Neuronal stem cell (in vitro differentiated cells): Measurements from ENCODE around the gene IER5.

Source experiments
- DNase-seq: peaks from one replicate; pipeline ENCODE4 v3.0.0-alpha.2; 2013; ENCODE audit warnings: low spot score
- H2AFZ ChIP-seq: one replicate; pipeline ENCODE4 v1.6.1; 2013; ENCODE audit warnings: mild to moderate bottlenecking, low read length, inconsistent platforms
- H2AK5ac ChIP-seq: 2 replicates; pipeline ENCODE4 v1.6.1; 2013; ENCODE audit warnings: low read depth, mild to moderate bottlenecking, inconsistent platforms, low read length, moderate library complexity, mixed read lengths
- H2BK120ac ChIP-seq: 2 replicates; pipeline ENCODE4 v1.6.1; 2013; ENCODE audit warnings: low read depth, mild to moderate bottlenecking, inconsistent platforms, low read length, moderate library complexity, mixed read lengths
- H2BK12ac ChIP-seq: one replicate; pipeline ENCODE4 v1.6.1; 2013; ENCODE audit warnings: low read length, inconsistent platforms
- H2BK15ac ChIP-seq: 2 replicates; pipeline ENCODE4 v1.6.1; 2013; ENCODE audit warnings: mild to moderate bottlenecking, low read length, inconsistent platforms, mixed read lengths
- H2BK5ac ChIP-seq: one replicate; pipeline ENCODE4 v1.6.1; 2013; ENCODE audit warnings: inconsistent platforms, mild to moderate bottlenecking, low read length, moderate library complexity
- H3K14ac ChIP-seq: one replicate; pipeline ENCODE4 v1.6.1; 2013; ENCODE audit warnings: low read length, inconsistent platforms
- H3K18ac ChIP-seq: 2 replicates; pipeline ENCODE4 v1.6.1; 2013; ENCODE audit warnings: low read length, inconsistent platforms
- H3K23ac ChIP-seq: 2 replicates; pipeline ENCODE4 v1.6.1; 2013; ENCODE audit warnings: low read depth, mild to moderate bottlenecking, mixed read lengths, low read length, inconsistent platforms; ENCODE audit not compliant: poor library complexity
- H3K27ac ChIP-seq: replicated peaks from 3 replicates; pipeline ENCODE4 v1.5.1; 2013; ENCODE audit warnings: low read length, inconsistent platforms
- H3K27me3 ChIP-seq, 3 experiments: 2 replicates each; pipeline ENCODE4 v1.6.1; 2013; ENCODE audit warnings: low read length in 3 of 3, mild to moderate bottlenecking in 2 of 3, inconsistent platforms in 1 of 3, low read depth in 1 of 3, mixed read lengths in 1 of 3, moderate library complexity in 1 of 3; ENCODE audit not compliant: control insufficient read depth in 3 of 3, insufficient read depth in 3 of 3
- H3K36me3 ChIP-seq, 2 donors: replicated peaks in 1 of 2; 2 replicates each; pipeline ENCODE4 v1.6.1; 2013; ENCODE audit warnings: low read length in 2 of 2; ENCODE audit not compliant: control insufficient read depth in 2 of 2, insufficient read depth in 2 of 2
- H3K4ac ChIP-seq: 2 replicates; pipeline ENCODE4 v1.6.1; 2013; ENCODE audit warnings: inconsistent platforms, mild to moderate bottlenecking, low read length, moderate library complexity
- H3K4me1 ChIP-seq, 2 donors: 1 replicate in 1 of 2; 2 replicates in 1 of 2; pipeline ENCODE4 v1.6.1; 2013; ENCODE audit warnings: low read length in 2 of 2, low read depth in 1 of 2; ENCODE audit not compliant: control insufficient read depth in 2 of 2, insufficient read depth in 1 of 2
- H3K4me2 ChIP-seq: one replicate; pipeline ENCODE4 v1.6.1; 2013; ENCODE audit warnings: mild to moderate bottlenecking, low read length, inconsistent platforms; ENCODE audit not compliant: insufficient read depth, poor library complexity, severe bottlenecking
- H3K4me3 ChIP-seq, 2 donors: 2 replicates each; pipeline ENCODE4 v1.5.1; 2013; ENCODE audit warnings: low read length in 2 of 2, mild to moderate bottlenecking in 2 of 2, inconsistent platforms in 1 of 2, moderate library complexity in 1 of 2
- H3K79me1 ChIP-seq: one replicate; pipeline ENCODE4 v1.6.1; 2013; ENCODE audit warnings: low read depth, mild to moderate bottlenecking, inconsistent platforms, low read length, moderate library complexity
- H3K9ac ChIP-seq: one replicate; pipeline ENCODE4 v1.6.1; 2013; ENCODE audit warnings: mild to moderate bottlenecking, low read depth, low read length, inconsistent platforms; ENCODE audit not compliant: poor library complexity
- H3K9me3 ChIP-seq, 2 donors: replicated peaks in 1 of 2; 2 replicates each; pipeline versions ENCODE3 to v1.6.1; 2013; ENCODE audit warnings: low read length in 2 of 2, mild to moderate bottlenecking in 2 of 2, inconsistent platforms in 1 of 2, low read depth in 1 of 2, mixed read lengths in 1 of 2, moderate library complexity in 1 of 2; ENCODE audit not compliant: control insufficient read depth in 2 of 2, insufficient read depth in 1 of 2
- H4K8ac ChIP-seq: one replicate; pipeline ENCODE4 v1.6.1; 2013; ENCODE audit warnings: low read depth, mild to moderate bottlenecking, inconsistent platforms, low read length, moderate library complexity
- H4K91ac ChIP-seq: one replicate; pipeline ENCODE4 v1.6.1; 2013; ENCODE audit warnings: low read length, low read depth, mild to moderate bottlenecking, inconsistent platforms; ENCODE audit not compliant: poor library complexity
- WGBS, 2 donors: extraction: QIAGEN DNeasy Blood & Tissue Kit; methylation state at CpG; one replicate each; pipeline ENCODE4 v1.1.7; 2013; ENCODE audit warnings: missing lambda C conversion rate in 2 of 2, mixed read lengths in 1 of 2; ENCODE audit not compliant: insufficient read length in 2 of 2, insufficient replicate concordance in 1 of 2; ENCODE audit errors: extremely low coverage in 2 of 2; 5-methylcytosine and 5-hydroxymethylcytosine counted together

Gene IER5

DNA sequence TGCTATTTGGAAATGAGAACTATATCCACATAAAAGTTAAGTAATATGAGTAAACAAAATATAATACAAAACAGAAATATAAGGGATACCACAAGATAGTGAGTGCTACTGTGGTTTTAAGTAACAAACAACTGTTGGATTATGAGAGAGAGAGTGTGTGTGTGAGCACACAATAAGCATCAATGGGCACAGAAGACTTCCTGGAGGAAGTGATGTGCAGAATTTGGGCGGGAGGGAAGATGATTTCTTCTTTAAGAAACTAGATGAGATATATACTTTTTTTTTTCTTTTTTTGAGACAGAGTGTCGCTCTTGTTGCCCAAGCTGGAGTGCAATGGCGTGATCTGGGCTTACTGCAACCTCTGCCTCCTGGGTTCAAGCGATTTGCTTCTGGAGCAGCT, 7.9 kb upstream of the IER5 start:
- no peaks in the 10 kb centered on the region for H3K79me1 ChIP-seq
- H3K27ac ChIP-seq: no peak overlapping the region
- H3K23ac ChIP-seq: no peak overlapping the region
- H2BK15ac ChIP-seq: no peak overlapping the region
- H4K8ac ChIP-seq: no peak overlapping the region
- no CpG with 5 or more reads among the region's 4 CpGs for WGBS, 2 donors
- no peak for DNase-seq
- peaks cover 7 to 8% of the 10 kb centered on the region in 2 donors for H3K4me1 ChIP-seq
- no peak overlapping the region for H2AK5ac ChIP-seq
- H2BK5ac ChIP-seq: no peak overlapping the region
- H3K27me3 ChIP-seq: peaks cover 0 to 4% (median 0%) of the 10 kb centered on the region in 3 experiments
- no peaks in the 10 kb centered on the region for H3K9me3 ChIP-seq
- no peak overlapping the region for H2BK120ac ChIP-seq
- H3K4me3 ChIP-seq: no peak overlapping the region
- H2BK12ac ChIP-seq: no peak overlapping the region
- no peak overlapping the region for H3K9ac ChIP-seq
- no peak overlapping the region for H2AFZ ChIP-seq
- H3K14ac ChIP-seq: no peak overlapping the region
- H3K18ac ChIP-seq: no peak overlapping the region
- H3K36me3 ChIP-seq: no peaks in the 10 kb centered on the region
- H3K4me2 ChIP-seq: no peak overlapping the region
- H3K4ac ChIP-seq: no peak overlapping the region
- no peak overlapping the region for H4K91ac ChIP-seq

DNA sequence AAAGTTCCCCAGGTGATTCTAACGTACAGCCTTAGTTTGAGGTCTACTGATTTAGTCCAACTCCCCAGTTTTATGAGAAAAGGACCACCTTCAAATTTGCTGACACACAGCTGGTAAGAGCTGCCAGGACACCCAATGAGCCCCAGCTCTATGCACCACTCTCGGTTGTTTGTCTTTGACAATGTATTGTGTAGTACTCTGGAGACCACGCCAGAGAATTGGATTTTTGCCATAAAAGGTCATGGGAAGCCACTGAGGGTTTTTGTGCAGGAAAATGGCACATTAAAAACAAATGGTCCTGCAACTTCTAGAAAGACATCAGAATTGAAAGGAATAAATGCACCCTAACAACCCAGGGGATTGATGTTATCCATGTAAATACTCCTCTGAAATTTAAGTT, 7.1 kb upstream of the IER5 start:
- H3K4me2 ChIP-seq: no peak overlapping the region
- H2BK120ac ChIP-seq: no peak overlapping the region
- H3K4me3 ChIP-seq: no peak overlapping the region
- H3K4ac ChIP-seq: no peak overlapping the region
- no CpG with 5 or more reads among the region's 3 CpGs for WGBS, 2 donors
- no peak overlapping the region for H3K9ac ChIP-seq
- H2AK5ac ChIP-seq: no peak overlapping the region
- H2BK12ac ChIP-seq: no peak overlapping the region
- no peaks in the 10 kb centered on the region for H3K79me1 ChIP-seq
- H3K18ac ChIP-seq: no peak overlapping the region
- H3K27ac ChIP-seq: no peak overlapping the region
- H2BK5ac ChIP-seq: no peak overlapping the region
- H3K14ac ChIP-seq: no peak overlapping the region
- peak overlapping the region; percentile 6 for H2AFZ ChIP-seq
- no peaks in the 10 kb centered on the region for H3K9me3 ChIP-seq
- H3K36me3 ChIP-seq: no peaks in the 10 kb centered on the region
- H4K8ac ChIP-seq: no peak overlapping the region
- DNase-seq: no peak
- no peak overlapping the region for H2BK15ac ChIP-seq
- no peak overlapping the region for H3K23ac ChIP-seq
- peaks cover 0 to 9% (median 2%) of the 10 kb centered on the region in 3 experiments for H3K27me3 ChIP-seq
- H3K4me1 ChIP-seq: peaks cover 6 to 7% of the 10 kb centered on the region in 2 donors
- no peak overlapping the region for H4K91ac ChIP-seq

DNA sequence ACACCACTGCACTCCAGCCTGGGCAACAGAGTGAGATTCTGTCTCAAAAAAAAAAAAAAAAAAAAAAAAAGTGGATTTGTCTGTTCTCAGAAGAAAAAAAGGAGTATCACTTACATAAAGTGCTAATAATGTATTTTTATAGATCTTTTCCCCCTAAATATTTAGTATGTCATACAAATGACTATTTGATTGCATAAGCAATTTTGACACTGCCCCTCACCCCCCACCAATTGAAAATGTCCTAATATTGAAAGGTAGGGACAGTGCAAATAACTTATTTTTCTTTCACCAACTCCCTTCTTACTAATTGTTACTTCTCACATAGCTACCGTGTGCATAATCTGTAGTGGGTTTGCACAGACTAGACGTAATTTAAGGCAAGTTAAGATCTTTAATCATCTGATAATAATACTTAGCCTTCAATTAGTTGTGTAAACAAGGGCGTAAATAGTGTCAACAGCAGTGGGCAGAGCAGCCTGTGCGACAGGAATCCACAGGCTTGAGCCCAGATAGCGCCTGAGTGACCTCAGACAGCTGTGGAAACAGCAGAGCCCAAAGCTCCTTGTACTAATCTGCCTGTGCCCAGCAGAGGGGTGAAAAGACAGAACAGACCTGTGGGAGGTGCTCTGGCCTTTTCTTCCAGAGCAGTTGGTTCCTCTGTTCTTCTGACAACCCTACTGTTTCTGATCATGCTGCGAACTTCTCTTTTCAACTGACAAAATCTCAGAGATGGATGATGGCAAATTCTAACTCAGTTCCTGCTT, 4.5 kb upstream of the IER5 start:
- H3K27ac ChIP-seq: no peak overlapping the region
- H2BK15ac ChIP-seq: no peak overlapping the region
- no peak overlapping the region for H3K4me3 ChIP-seq
- no peak overlapping the region for H3K4me2 ChIP-seq
- H3K36me3 ChIP-seq: no peaks in the 10 kb centered on the region
- no CpG with 5 or more reads among the region's 6 CpGs for WGBS, 2 donors
- no peak overlapping the region for H2BK120ac ChIP-seq
- no peak overlapping the region for H3K9ac ChIP-seq
- H3K23ac ChIP-seq: no peak overlapping the region
- H2AK5ac ChIP-seq: no peak overlapping the region
- peaks cover 0 to 15% (median 2%) of the 10 kb centered on the region in 3 experiments for H3K27me3 ChIP-seq
- H2BK5ac ChIP-seq: no peak overlapping the region
- H3K4ac ChIP-seq: no peak overlapping the region
- no peak overlapping the region for H4K91ac ChIP-seq
- H3K18ac ChIP-seq: no peak overlapping the region
- no peak overlapping the region for H4K8ac ChIP-seq
- DNase-seq: no peak
- peaks cover 0 to 6% of the 10 kb centered on the region in 2 donors for H3K4me1 ChIP-seq
- H3K14ac ChIP-seq: no peak overlapping the region
- H3K9me3 ChIP-seq: no peaks in the 10 kb centered on the region
- no peak overlapping the region for H2AFZ ChIP-seq
- peaks cover 4% of the 10 kb centered on the region for H3K79me1 ChIP-seq
- no peak overlapping the region for H2BK12ac ChIP-seq

DNA sequence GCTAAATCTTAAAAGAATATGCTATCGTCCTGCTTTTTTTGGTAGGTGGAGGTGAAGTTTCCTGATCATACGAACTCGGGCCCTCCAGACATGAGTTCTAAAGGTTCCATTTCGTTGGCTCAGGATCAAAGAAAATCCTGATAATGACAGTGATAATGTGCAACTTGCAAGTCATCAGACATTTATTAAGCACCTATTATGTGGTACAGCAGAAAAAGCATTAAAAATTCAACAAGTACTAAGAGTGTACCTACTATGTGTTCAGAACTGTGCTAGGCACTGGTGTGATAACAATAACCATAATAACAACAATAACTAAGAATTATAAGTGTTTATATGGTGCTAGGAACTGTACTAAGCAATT, 3.9 kb upstream of the IER5 start:
- no peak for DNase-seq
- no peak overlapping the region for H4K8ac ChIP-seq
- H2BK120ac ChIP-seq: no peak overlapping the region
- H2AFZ ChIP-seq: no peak overlapping the region
- H3K27ac ChIP-seq: no peak overlapping the region
- WGBS, 2 donors: no CpG with 5 or more reads among the region's 4 CpGs
- peaks cover 0 to 6% of the 10 kb centered on the region in 2 donors for H3K4me1 ChIP-seq
- no peaks in the 10 kb centered on the region for H3K36me3 ChIP-seq
- H3K9me3 ChIP-seq: no peaks in the 10 kb centered on the region
- no peak overlapping the region for H2BK12ac ChIP-seq
- no peak overlapping the region for H2AK5ac ChIP-seq
- no peak overlapping the region for H3K4ac ChIP-seq
- no peak overlapping the region for H3K9ac ChIP-seq
- H3K4me2 ChIP-seq: no peak overlapping the region
- H3K23ac ChIP-seq: no peak overlapping the region
- no peak overlapping the region for H2BK15ac ChIP-seq
- no peak overlapping the region for H3K18ac ChIP-seq
- peaks cover 8% of the 10 kb centered on the region for H3K79me1 ChIP-seq
- H2BK5ac ChIP-seq: no peak overlapping the region
- peaks cover 0 to 15% (median 2%) of the 10 kb centered on the region in 3 experiments for H3K27me3 ChIP-seq
- no peak overlapping the region for H4K91ac ChIP-seq
- H3K4me3 ChIP-seq: no peak overlapping the region
- no peak overlapping the region for H3K14ac ChIP-seq
